HepG2 (cell line): ENCODE results near the gene MAGI1. TPM values are rescaled to one million over a fixed set of nuclear protein-coding genes. Genes with fewer than 3 reads are reported as not detected.

Source experiments
- ATAC-seq: fragments of 200-7000 bp; cut with Tn5 transposase; 3 replicates; pipeline ENCODE4 v1.9.1; 2020; ENCODE audit warnings: mild to moderate bottlenecking, moderate library complexity
- BruUV-seq: library from RNA; stranded (reverse); fragments of 400-500 nt; replicated peaks from 2 replicates; lab custom pipeline; 2021; lab: Mats Ljungman, UMichigan
- CTCF ChIA-PET: fragments of 300-600 bp; formaldehyde crosslinking; extraction: SDS; loops from one replicate; lab custom pipeline; 2021; ENCODE audit warnings: low total read pairs, inconsistent platforms, low intra/inter-chr PET ratio; lab: Yijun Ruan, JAX
- POLR2A ChIA-PET: fragments of 350-600 bp; sonication (Branson Sonifier 250); formaldehyde crosslinking; loops from one replicate; lab custom pipeline; 2020; ENCODE audit warnings: antibody characterized with exemption, inconsistent platforms; lab: Yijun Ruan, JAX
- DNase-seq: peaks from one replicate; pipeline ENCODE4 v3.0.0-alpha.2; 2015; ENCODE audit warnings: low spot score
- FAIRE-seq: peaks from 3 replicates; lab custom pipeline; 2011; peaks lifted over from hg19 to GRCh38; lab: Jason Lieb, UNC
- H2AFZ ChIP-seq: one replicate; pipeline ENCODE4 v1.6.1; 2011; ENCODE audit warnings: low read length, inconsistent platforms
- H3K27ac ChIP-seq: fragments of 300-600 bp; 3 replicates; pipeline ENCODE4 v1.8.0; 2011; ENCODE audit warnings: mixed run types, mild to moderate bottlenecking, mixed read lengths, low read length, inconsistent platforms; ENCODE audit not compliant: insufficient read depth; ENCODE audit errors: extremely low read length
- H3K27me3 ChIP-seq, 2 experiments: fragments of 200-600 bp in 1 of 2; 2 replicates in 1 of 2; 3 replicates in 1 of 2; pipeline versions ENCODE4 v1.6.0 to v1.8.0; 2011; ENCODE audit warnings: low read length in 2 of 2, mild to moderate bottlenecking in 2 of 2, moderate library complexity in 2 of 2, inconsistent platforms in 1 of 2; ENCODE audit not compliant: insufficient read depth in 2 of 2, control insufficient read depth in 1 of 2
- H3K36me3 ChIP-seq, 2 experiments: fragments of 200-600 bp in 1 of 2; replicated peaks in 1 of 2; 2 replicates in 1 of 2; 3 replicates in 1 of 2; pipeline versions ENCODE4 v1.5.1 to v1.8.0; 2011; ENCODE audit warnings: low read length in 2 of 2, inconsistent platforms in 1 of 2; ENCODE audit not compliant: insufficient read depth in 2 of 2, control insufficient read depth in 1 of 2
- H3K4me1 ChIP-seq: 2 replicates; pipeline ENCODE4 v1.5.1; 2012; ENCODE audit warnings: low read length, inconsistent platforms; ENCODE audit not compliant: insufficient read depth
- H3K4me2 ChIP-seq: 2 replicates; pipeline ENCODE4 v1.6.0; 2011; ENCODE audit warnings: low read depth, low read length, inconsistent platforms
- H3K4me3 ChIP-seq, 3 experiments: fragments of 200-600 bp in 1 of 3; sonication (generic), shearing (Covaris generic) in 1 of 3; replicated peaks in 1 of 3; 2 replicates each; pipeline ENCODE4 v1.5.1; 2011 to 2016; ENCODE audit warnings: low read length in 3 of 3, inconsistent platforms in 2 of 3, low read depth in 2 of 3, mild to moderate bottlenecking in 2 of 3, control low read depth in 1 of 3, mixed read lengths in 1 of 3; ENCODE audit not compliant: insufficient read depth in 1 of 3
- H3K79me2 ChIP-seq: one replicate; pipeline ENCODE4 v1.6.1; 2011; ENCODE audit warnings: low read length, inconsistent platforms; ENCODE audit not compliant: insufficient read depth
- H3K9ac ChIP-seq: 2 replicates; pipeline ENCODE4 v1.6.0; 2011; ENCODE audit warnings: mild to moderate bottlenecking, low read depth, low read length, inconsistent platforms; ENCODE audit not compliant: insufficient read depth
- H3K9me3 ChIP-seq: 2 replicates; pipeline ENCODE4 v1.5.1; 2012; ENCODE audit warnings: mild to moderate bottlenecking, low read length
- H4K20me1 ChIP-seq: 2 replicates; pipeline ENCODE4 v1.6.0; 2011; ENCODE audit warnings: inconsistent platforms, mild to moderate bottlenecking, low read length, moderate library complexity; ENCODE audit not compliant: insufficient read depth
- FOXP1 ChIP-seq, 2 experiments: fragments of 450-650 bp in 1 of 2; IDR thresholded peaks; 2 replicates each; pipeline ENCODE4 v1.6.1; 2017 to 2018; ENCODE audit warnings: antibody characterized with exemption in 1 of 2
- JUNB ChIP-seq: sonication (generic); formaldehyde crosslinking; IDR thresholded peaks from 2 replicates; pipeline ENCODE4 v1.8.0; 2022; ENCODE audit warnings: missing genetic modification reagents, mild to moderate bottlenecking, borderline replicate concordance
- MEIS2 ChIP-seq: sonication (generic); formaldehyde crosslinking; IDR thresholded peaks from 2 replicates; pipeline ENCODE4 v1.9.0; 2021; ENCODE audit warnings: mild to moderate bottlenecking, missing genetic modification reagents
- NRL ChIP-seq: sonication (generic); formaldehyde crosslinking; IDR thresholded peaks from 2 replicates; pipeline ENCODE4 v1.5.0; 2020; ENCODE audit warnings: missing genetic modification reagents, mild to moderate bottlenecking, moderate library complexity, borderline replicate concordance
- POLR2AphosphoS5 ChIP-seq: IDR thresholded peaks from 2 replicates; pipeline ENCODE4 v1.6.1; 2012; ENCODE audit warnings: low read depth, low read length
- PPARG ChIP-seq: conservative IDR thresholded peaks from 2 replicates; pipeline ENCODE4 v1.6.1; 2016; ENCODE audit warnings: missing biosample characterization, missing genetic modification reagents
- SALL1 ChIP-seq: sonication (generic); formaldehyde crosslinking; IDR thresholded peaks from 2 replicates; pipeline ENCODE4 v1.8.0; 2022; ENCODE audit warnings: mild to moderate bottlenecking, missing genetic modification reagents
- SAP130 ChIP-seq: IDR thresholded peaks from 2 replicates; pipeline ENCODE4 v1.6.1; 2016; ENCODE audit warnings: low read depth
- ZNF225 ChIP-seq: sonication (generic); formaldehyde crosslinking; IDR thresholded peaks from 2 replicates; pipeline ENCODE4 v1.4.0; 2020; ENCODE audit warnings: mild to moderate bottlenecking, missing genetic modification reagents
- ZNF496 ChIP-seq: sonication (generic); formaldehyde crosslinking; IDR thresholded peaks from 2 replicates; pipeline ENCODE4 v1.8.1; 2023; ENCODE audit warnings: mild to moderate bottlenecking, moderate library complexity, missing genetic modification reagents; ENCODE audit not compliant: insufficient replicate concordance
- ZNF530 ChIP-seq: sonication (generic); formaldehyde crosslinking; IDR thresholded peaks from 2 replicates; pipeline ENCODE4 v1.5.0; 2020; ENCODE audit warnings: low read depth, mild to moderate bottlenecking, missing genetic modification reagents
- ZNF543 ChIP-seq: sonication (generic); formaldehyde crosslinking; IDR thresholded peaks from 2 replicates; pipeline ENCODE4 v1.4.0; 2020; ENCODE audit warnings: mild to moderate bottlenecking, missing genetic modification reagents
- ZNF772 ChIP-seq: sonication (generic); formaldehyde crosslinking; IDR thresholded peaks from 2 replicates; pipeline ENCODE4 v1.5.0; 2020; ENCODE audit warnings: mild to moderate bottlenecking, missing genetic modification reagents
- WGBS: methylation state at CpG from one replicate; pipeline ENCODE4 v1.1.6; 2017; ENCODE audit warnings: low lambda C conversion rate; 5-methylcytosine and 5-hydroxymethylcytosine counted together
- in situ Hi-C: cut with HindIII; loops from 2 replicates; pipeline ENCODE4 v1.10.0; 2017; ENCODE audit warnings: low pct_unique_long_range_greater_than_20kb; ENCODE audit not compliant: extremely low pct_ligation_motif_present
- intact Hi-C: fragments of 100-400 bp; cut with micrococcal nuclease; formaldehyde crosslinking; loops from one replicate; pipeline ENCODE4 v1.10.0; 2022; ENCODE audit not compliant: unreplicated experiment
- polyA plus RNA-seq, 8 experiments: library from polyadenylated mRNA; depleted of rRNA in 3 of 8; stranded (reverse) in 7 of 8; unstranded in 1 of 8; fragments of >200 nt; fragmentation: Illumina TruSeq in 4 of 8; extraction: Trizol in 4 of 8; gene quantifications; 2 replicates each; pipeline versions ENCODE4 v1.2.1 to v1.2.3, GENCODE V29; 2011 to 2016; ENCODE audit warnings: low read depth in 4 of 8, missing spikeins in 1 of 8, mixed read lengths in 1 of 8; ENCODE audit not compliant: insufficient read depth in 1 of 8
- total RNA-seq, 5 experiments: library from RNA; depleted of rRNA; stranded (reverse); fragments of >200 nt; fragmentation: Illumina TruSeq; extraction: Trizol; gene quantifications; 2 replicates each; pipeline ENCODE4 v1.2.3, GENCODE V29; 2016; ENCODE audit warnings: low read depth in 1 of 5
- TF ChIP-seq, protein P1 (sequence below): sonication (generic); formaldehyde crosslinking; IDR thresholded peaks from 2 replicates; pipeline ENCODE4 v1.8.1; 2022; ENCODE audit warnings: low read depth, mild to moderate bottlenecking, missing genetic modification reagents
- TF ChIP-seq, protein P2 (sequence below): sonication (generic); formaldehyde crosslinking; IDR thresholded peaks from 2 replicates; pipeline ENCODE4 v1.4.0; 2020; ENCODE audit warnings: mild to moderate bottlenecking, missing genetic modification reagents
- TF ChIP-seq, protein P3 (sequence below): sonication (generic); formaldehyde crosslinking; IDR thresholded peaks from 2 replicates; pipeline ENCODE4 v1.4.0; 2020; ENCODE audit warnings: missing genetic modification reagents

MAGI1 gene
- total and polyA plus RNA-seq, 2 of the 13 experiments (the other 11 are each of a cell fraction or from before 2014, with no cell fraction given), result 22.2 to 26.0 TPM

DNA sequence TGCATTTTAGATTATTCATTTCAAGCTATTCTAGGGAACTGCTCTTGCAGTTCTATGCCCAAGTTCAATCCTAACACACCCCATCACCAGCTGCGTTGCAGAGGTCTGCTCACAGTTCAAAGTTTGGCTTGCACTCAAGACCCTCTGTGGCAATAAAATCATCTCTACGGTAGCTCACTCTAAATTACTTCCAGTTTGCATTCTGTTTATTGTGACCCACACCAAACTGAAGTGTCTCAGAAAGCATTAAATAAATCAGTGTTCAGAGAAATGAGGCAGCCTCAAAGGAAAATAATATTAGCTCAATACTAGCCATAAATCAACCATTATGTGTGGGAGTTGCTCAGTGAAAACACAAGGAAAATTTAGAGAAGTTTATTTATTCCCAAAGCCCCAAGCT lies 250.3 kb downstream of the MAGI1 start:
- POLR2A ChIA-PET, result no interaction called here

More for the DNA sequence above, 250.3 kb downstream of the MAGI1 start:
- Histone ChIP-seq H3K4me3 (no peak overlapping the region), H3K36me3 (no peaks in the 10 kb centered on the region), H3K4me1 (no peaks in the 10 kb centered on the region), H4K20me1 (peaks cover 18% of the 10 kb centered on the region), H3K4me2 (no peak overlapping the region), H3K27ac (no peak overlapping the region), H3K9ac (no peak overlapping the region), H3K9me3 (no peaks in the 10 kb centered on the region), H2AFZ (no peak overlapping the region), H3K79me2 (peaks cover 33% of the 10 kb centered on the region), H3K27me3 (no peaks in the 10 kb centered on the region)
- FAIRE-seq (no peak), DNase-seq (no peak), ATAC-seq (no peak)
- no peak for TF ChIP-seq NRL (CRISPR knock-in tag)
- TF ChIP-seq SALL1 (CRISPR knock-in tag), result no peak
- TF ChIP-seq, protein P1, sequence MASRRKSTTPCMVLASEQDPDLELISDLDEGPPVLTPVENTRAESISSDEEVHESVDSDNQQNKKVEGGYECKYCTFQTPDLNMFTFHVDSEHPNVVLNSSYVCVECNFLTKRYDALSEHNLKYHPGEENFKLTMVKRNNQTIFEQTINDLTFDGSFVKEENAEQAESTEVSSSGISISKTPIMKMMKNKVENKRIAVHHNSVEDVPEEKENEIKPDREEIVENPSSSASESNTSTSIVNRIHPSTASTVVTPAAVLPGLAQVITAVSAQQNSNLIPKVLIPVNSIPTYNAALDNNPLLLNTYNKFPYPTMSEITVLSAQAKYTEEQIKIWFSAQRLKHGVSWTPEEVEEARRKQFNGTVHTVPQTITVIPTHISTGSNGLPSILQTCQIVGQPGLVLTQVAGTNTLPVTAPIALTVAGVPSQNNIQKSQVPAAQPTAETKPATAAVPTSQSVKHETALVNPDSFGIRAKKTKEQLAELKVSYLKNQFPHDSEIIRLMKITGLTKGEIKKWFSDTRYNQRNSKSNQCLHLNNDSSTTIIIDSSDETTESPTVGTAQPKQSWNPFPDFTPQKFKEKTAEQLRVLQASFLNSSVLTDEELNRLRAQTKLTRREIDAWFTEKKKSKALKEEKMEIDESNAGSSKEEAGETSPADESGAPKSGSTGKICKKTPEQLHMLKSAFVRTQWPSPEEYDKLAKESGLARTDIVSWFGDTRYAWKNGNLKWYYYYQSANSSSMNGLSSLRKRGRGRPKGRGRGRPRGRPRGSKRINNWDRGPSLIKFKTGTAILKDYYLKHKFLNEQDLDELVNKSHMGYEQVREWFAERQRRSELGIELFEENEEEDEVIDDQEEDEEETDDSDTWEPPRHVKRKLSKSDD (CRISPR knock-in tag), result no peak
- no peak for TF ChIP-seq ZNF225 (CRISPR knock-in tag)
- no peak for TF ChIP-seq FOXP1 (IDR thresholded peaks at IDR 0.05)
- TF ChIP-seq FOXP1 (CRISPR knock-in tag; IDR thresholded peaks at IDR 0.05), result no peak
- no peak for TF ChIP-seq MEIS2 (CRISPR knock-in tag)
- TF ChIP-seq JUNB, result no peak
- TF ChIP-seq, protein P2, sequence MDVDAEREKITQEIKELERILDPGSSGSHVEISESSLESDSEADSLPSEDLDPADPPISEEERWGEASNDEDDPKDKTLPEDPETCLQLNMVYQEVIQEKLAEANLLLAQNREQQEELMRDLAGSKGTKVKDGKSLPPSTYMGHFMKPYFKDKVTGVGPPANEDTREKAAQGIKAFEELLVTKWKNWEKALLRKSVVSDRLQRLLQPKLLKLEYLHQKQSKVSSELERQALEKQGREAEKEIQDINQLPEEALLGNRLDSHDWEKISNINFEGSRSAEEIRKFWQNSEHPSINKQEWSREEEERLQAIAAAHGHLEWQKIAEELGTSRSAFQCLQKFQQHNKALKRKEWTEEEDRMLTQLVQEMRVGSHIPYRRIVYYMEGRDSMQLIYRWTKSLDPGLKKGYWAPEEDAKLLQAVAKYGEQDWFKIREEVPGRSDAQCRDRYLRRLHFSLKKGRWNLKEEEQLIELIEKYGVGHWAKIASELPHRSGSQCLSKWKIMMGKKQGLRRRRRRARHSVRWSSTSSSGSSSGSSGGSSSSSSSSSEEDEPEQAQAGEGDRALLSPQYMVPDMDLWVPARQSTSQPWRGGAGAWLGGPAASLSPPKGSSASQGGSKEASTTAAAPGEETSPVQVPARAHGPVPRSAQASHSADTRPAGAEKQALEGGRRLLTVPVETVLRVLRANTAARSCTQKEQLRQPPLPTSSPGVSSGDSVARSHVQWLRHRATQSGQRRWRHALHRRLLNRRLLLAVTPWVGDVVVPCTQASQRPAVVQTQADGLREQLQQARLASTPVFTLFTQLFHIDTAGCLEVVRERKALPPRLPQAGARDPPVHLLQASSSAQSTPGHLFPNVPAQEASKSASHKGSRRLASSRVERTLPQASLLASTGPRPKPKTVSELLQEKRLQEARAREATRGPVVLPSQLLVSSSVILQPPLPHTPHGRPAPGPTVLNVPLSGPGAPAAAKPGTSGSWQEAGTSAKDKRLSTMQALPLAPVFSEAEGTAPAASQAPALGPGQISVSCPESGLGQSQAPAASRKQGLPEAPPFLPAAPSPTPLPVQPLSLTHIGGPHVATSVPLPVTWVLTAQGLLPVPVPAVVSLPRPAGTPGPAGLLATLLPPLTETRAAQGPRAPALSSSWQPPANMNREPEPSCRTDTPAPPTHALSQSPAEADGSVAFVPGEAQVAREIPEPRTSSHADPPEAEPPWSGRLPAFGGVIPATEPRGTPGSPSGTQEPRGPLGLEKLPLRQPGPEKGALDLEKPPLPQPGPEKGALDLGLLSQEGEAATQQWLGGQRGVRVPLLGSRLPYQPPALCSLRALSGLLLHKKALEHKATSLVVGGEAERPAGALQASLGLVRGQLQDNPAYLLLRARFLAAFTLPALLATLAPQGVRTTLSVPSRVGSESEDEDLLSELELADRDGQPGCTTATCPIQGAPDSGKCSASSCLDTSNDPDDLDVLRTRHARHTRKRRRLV (CRISPR knock-in tag), result no peak
- no peak for TF ChIP-seq POLR2AphosphoS5
- TF ChIP-seq ZNF530 (CRISPR knock-in tag), result no peak
- no peak for TF ChIP-seq SAP130
- TF ChIP-seq, protein P3, sequence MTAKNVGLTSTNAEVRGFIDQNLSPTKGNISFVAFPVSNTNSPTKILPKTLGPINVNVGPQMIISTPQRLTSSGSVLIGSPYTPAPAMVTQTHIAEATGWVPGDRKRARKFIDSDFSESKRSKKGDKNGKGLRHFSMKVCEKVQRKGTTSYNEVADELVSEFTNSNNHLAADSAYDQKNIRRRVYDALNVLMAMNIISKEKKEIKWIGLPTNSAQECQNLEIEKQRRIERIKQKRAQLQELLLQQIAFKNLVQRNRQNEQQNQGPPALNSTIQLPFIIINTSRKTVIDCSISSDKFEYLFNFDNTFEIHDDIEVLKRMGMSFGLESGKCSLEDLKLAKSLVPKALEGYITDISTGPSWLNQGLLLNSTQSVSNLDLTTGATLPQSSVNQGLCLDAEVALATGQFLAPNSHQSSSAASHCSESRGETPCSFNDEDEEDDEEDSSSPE (CRISPR knock-in tag), result no peak
- TF ChIP-seq PPARG (CRISPR knock-in tag), result no peak
- no peak for TF ChIP-seq ZNF543 (CRISPR knock-in tag)
- no peak for TF ChIP-seq ZNF772
- TF ChIP-seq ZNF496 (CRISPR knock-in tag), result no peak
- 90% methylated on average over 2 of the region's 2 CpGs for WGBS
- intact Hi-C loops (loop anchor here (5.0 to 10.0 kb wide), 4 partner anchors 126 to 446 kb away; partner anchors contain the start of gene MAGI1), in situ Hi-C loops (loop anchor here (5.0 kb wide), 1 partner anchor 354 kb away; no protein-coding TSS in a partner anchor)
- BruUV-seq, result no TSS peak
- CTCF ChIA-PET, result no interaction called here
